Measurements from ENCODE around the gene TMEM63B.
"Not testable (repeated sequence)": the region's sequence is repeated elsewhere in the genome, so short reads cannot be mapped to it uniquely, and the experiment has no call there.

TMEM63B gene

DNA sequence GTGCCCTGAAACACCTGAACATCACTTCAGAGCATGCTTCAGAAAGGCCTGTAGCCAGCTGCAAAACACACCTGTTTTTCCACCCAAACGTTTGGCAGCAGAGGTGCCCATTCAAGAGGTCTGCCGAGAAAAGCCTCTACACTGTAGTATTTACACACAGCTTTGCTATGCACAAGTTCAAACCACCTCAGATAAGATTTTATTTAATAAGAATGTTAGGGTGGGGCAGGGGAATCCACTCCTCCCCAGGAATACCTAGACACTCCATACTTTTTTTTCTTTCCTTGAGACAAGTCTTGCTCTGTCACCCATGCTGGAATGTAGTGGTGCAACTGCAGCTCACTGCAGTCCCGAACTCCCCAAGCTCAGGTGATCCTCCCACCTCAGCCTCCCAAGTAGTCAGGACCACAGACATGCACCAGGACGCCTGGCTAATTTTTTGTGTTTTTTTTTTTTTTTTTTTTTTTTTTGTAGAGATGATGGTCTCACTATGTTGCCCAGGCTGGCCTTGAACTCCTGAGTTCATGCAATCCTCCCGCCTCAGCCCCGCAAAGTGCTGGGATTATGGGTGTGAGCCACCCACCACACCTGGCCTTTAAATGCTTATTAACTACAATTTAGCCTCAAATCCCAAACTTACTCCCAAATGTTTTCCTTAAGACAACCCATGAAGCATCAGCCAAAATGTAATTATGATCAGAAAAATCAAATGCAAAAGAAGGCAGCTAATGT lies 9.8 kb upstream of the TMEM63B start:
- no peak for DNase-seq (ENCODE audit: low spot score)

DNA sequence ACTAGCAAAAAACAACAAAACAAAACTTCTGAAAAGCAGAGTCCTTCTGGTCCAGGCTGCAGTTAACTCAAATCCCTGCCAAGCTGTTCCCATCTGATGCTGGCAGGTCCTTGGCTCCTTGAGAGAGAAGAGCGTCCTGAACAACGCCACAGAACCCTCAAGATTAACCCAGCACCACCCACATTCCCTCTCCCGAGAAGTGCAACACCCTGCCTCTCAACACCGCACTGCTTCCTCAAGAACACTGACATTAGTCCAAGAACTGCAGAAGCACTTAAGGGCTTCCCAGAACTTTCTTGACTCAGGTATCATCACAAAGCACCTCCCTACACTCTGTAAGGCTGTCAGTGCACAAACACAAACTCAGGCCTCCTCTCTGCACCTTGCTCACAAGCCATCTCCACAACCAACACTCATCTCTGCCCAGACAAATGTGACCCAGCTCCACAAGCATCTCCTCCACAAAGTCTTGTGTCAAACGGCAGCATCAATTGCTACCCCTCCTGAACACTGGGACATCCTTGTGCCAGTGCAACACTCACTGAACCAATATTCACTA lies 7.6 kb upstream of the TMEM63B start:
- DNase-seq (ENCODE audit: low spot score), result no peak

- no peak for DNase-seq (ENCODE audit: low spot score)
Observed at GRCh38 chr6:44120692-44121443, 6.5 kb upstream of the TMEM63B start.

DNA sequence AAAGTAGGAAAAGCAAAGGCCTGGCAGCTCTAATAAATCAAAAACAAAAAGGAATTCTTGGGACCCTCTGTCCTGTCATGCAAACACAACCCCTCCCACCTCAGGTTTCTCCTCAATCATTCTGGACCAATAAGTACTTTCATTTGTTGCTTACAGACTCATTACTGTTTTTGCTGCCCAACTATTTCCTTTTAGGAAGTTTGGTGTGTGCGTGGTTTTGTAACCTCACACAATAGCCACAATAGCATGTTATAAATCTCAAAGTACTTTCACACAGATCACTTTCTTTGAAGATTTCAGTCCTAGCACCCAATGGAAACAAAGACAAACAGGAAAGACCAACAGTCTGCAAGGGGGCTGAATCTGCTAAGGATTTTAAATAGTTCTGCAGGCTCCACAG lies 4.6 kb upstream of the TMEM63B start:
- no peak for DNase-seq (ENCODE audit: low spot score)

GRCh38 chr6:44123544-44123943 lies 3.8 kb upstream of the TMEM63B start:
- DNase-seq (ENCODE audit: low spot score), result no peak

DNA sequence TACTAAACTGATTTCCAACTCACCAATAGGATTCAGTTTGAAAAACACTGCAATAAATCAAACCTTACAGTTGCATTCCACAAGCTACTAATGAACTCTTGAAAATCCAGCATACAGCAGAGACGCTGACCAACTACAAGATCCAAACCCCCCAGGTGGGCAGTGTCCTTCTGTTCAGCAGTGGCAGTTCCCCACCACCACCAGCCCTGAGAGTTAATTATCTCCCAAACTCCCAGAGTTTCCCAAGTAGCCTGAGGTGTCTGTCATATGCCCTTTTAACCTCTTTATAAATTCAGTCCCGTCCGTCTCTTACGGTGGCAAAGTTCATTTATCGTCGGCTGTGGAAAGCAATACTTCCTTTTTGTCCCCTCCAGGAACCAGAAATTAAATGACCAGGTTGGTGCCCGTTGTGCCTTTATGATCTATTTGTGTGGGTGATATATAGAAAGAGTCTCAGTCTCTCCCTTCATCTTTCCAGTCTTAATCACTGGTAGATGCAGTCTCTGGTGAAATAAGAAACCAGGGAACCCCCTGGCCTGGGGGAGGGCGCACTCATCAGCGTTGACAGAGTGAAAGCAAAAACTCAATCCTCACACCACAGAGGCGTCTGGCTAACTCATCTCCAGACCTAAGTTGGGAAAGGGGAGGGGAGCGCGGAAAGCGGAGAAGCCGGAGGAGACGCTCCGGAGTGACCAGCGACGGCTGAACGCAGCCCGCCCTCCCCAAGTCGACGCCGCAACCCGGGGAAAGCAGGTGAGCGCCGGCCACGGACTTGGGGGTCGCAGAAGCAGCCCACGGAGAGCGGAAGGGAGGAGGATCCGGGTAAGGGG lies 819 bp upstream of the TMEM63B start:
- DNase-seq (ENCODE audit: low spot score), result peak; percentile 80

DNA sequence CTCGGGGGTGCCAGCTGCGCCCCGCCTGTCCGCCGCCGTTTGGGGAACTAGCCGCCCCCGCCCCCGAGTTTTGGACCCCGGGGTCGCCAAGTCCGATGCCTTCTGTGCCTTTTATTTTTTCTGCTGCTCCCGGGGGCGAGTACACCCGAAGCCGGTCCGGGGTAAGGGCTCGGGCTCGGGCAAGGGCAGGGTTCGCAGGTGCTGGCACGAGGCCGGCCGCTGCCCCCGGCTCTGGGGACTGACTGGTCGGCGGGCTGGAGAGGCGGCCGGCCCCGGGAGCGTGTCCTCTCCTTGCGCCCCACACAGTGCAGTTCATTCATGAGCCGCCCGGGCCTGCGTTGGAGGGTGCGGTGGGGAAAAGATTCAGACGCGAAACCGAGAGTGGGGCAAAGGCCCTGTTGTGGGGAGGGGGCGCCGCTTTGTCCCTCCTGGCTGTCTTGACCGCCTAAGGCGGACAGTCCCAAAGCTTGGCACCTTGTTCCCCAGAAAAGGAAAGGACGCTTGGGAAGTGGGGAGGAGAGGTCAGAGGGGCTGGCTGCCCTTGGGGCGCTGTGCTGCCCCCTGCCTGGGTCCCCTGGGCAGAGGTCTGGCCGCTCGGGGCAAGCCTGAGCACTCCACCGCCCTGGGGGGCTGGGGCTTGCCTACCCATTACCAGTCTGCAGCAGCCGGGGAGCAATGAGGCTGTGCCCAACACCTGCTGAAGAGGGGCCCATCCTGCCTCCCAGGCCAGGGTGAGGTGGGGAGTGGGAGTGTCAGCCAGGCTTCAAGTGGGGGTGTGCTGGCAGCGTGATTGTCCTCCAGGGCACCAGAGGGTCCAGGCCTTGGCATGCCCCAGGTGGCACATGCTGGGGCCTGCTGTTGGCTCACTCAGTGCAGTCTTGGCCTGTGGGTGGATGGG lies 915 bp downstream of the TMEM63B start:
- DNase-seq (ENCODE audit: low spot score), result peak; percentile 62

- no peak for DNase-seq (ENCODE audit: low spot score)
Observed at GRCh38 chr6:44129841-44130322, 2.5 kb downstream of the TMEM63B start.

- DNase-seq (ENCODE audit: low spot score), result no peak
Observed at GRCh38 chr6:44131892-44132291, 4.5 kb downstream of the TMEM63B start.

- DNase-seq (ENCODE audit: low spot score), result no peak
Observed at GRCh38 chr6:44132476-44132875, 5.1 kb downstream of the TMEM63B start.

DNA sequence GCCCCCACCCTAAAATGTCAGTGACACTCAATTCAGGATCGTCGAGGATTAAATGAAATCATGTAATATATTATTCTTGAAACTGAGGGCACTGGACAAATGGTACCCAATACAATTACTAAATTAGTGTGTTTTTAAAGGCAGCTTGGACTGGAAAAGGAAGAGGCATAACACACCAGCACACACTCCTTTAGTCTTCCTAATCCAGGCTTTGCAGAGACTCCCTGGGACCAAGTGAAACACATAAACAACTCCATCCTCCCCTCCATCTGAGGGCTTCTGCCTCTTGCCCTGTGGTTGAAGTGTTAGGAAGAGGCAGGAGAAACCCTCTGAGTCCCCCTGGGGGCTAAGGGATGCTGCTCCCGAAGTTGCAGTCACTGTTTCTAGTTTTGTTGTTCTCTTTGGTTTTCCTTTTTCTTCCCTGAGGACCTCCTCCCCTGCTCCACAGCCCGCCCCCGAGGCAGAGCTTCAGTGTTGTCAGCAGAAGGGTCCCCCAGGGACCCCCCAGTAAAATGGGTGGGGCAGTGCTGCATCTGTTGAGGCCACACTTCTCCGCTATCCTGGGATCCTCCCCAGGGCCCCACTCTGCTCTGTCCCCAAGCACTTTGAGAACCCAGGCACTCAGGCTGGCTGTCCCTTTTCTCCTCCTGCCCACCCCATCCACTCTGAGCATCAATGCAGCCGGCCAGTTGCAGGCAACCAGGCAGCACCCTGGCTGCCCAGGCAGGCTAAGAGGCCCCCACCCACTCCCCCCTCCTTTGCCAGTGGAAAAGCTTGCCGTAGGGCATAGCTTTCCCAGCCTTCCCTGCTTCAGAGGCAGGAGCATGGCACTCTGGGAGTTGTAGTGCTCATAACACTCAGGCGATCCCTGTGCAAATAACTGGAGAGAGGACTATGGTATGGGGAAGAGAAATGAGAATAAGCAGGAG lies 5.9 kb downstream of the TMEM63B start:
- peak; percentile 30 for DNase-seq (ENCODE audit: low spot score)

GRCh38 chr6:44133981-44134711 lies 6.8 kb downstream of the TMEM63B start:
- no peak for DNase-seq (ENCODE audit: low spot score)

GRCh38 chr6:44135173-44135758 lies 7.9 kb downstream of the TMEM63B start:
- DNase-seq (ENCODE audit: low spot score), result no peak

DNA sequence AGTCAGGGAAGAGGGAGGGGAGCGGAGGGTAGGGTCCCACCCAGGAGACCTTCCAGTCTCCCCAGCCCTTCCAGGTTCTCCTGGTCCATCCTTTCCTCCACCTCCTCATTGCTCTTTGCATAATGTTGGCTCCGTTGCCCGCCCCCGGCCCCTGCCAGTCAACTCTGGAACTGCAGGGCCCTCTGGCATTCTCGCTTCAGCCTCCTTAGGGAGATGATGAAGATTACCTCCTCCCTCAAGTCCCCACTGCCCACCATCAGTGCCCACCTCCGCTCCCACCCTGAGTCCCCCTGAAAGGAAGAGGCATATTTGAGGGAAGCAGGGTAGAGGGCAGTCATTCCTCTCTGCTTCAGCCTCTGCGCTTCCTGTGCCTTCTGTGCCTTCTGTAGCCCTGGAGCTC lies 8.5 kb downstream of the TMEM63B start:
- DNase-seq (ENCODE audit: low spot score), result no peak

DNA sequence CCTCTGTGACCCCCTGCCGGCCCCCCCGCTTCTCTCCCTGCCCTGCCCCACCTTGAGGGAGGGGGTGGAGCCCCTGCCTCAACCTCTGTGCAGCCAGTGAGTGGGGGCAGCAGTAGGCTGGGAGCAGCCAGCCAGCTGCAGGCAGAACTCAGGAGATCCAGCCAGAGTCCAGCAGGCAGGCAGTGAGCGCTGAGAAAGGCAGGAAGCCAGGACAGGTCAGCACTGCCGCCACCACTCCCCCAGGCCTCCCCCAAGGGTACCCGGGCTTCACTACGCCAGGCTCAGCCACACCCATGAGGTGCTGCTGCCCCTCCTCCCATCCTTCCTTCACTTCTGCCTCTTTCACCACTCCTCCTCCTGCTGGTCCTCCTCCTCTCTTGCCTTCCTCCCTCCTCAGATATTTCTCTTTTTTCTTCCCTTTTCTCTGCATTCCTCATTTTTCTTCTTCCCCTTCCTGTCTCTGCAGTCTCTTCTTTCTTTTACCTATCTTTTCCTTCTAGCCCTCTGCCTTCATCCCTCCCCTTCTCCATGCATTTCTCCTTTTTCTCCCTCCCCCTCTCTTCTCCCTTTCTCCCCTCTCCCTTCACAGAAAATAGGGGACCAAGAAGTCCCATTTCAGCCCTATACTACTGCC lies 11.5 kb downstream of the TMEM63B start:
- no peak for DNase-seq (ENCODE audit: low spot score)

DNA sequence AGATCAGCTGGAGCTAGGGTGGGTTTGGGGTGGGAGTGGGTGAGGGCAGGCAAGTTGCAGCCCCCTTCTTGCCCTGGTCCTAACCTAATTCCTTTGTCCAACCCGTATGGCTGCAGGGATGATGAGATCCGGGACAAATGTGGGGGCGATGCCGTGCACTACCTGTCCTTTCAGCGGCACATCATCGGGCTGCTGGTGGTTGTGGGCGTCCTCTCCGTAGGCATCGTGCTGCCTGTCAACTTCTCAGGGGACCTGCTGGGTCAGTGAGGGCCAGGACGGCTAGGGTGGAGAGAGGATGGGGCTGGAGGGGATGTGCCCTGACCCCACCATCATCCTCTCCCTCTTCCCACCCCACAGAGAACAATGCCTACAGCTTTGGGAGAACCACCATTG lies 12.0 kb downstream of the TMEM63B start:
- DNase-seq (ENCODE audit: low spot score), result no peak

DNA sequence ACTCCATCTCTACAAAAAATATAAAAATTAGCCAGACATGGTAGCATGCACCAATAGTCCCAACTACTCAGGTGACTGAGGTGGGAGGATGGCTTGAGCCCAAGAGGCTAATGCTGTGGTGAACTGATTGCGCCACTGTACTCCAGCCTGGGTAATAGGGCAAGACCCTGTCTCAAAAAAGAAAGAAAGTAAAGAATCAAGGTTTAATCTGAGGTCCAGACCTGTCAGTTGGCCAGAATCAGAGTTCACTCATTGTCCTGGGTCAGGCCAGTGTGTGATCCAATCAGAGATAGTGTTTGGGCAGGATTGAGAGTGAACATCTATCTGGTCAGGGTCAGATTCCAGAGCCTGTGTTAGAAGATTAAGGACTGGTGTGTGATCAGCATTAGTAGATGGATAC lies 15.5 kb downstream of the TMEM63B start:
- DNase-seq (ENCODE audit: low spot score), result no peak

GRCh38 chr6:44143731-44144130 lies 16.4 kb downstream of the TMEM63B start:
- DNase-seq (ENCODE audit: low spot score), result no peak

GRCh38 chr6:44144536-44144935 lies 17.2 kb downstream of the TMEM63B start:
- not testable (repeated sequence) for DNase-seq (ENCODE audit: low spot score)

All from RKO (cell line).